Epithelial cell of esophagus (primary cell): ENCODE results near the gene NOL8.

Experiments used
- DNase-seq: peaks from one replicate; pipeline ENCODE4 v3.0.0; 2010; ENCODE audit warnings: low read depth
- H3K4me3 ChIP-seq: 2 replicates; pipeline ENCODE4 v1.5.1; 2011; ENCODE audit warnings: mild to moderate bottlenecking, low read length, control low read depth
- TF ChIP-seq, protein P1 (sequence below): IDR thresholded peaks from 2 replicates; pipeline ENCODE4 v1.5.1; 2011; ENCODE audit warnings: low read depth, mild to moderate bottlenecking, low read length, control low read depth, inconsistent platforms; ENCODE audit not compliant: insufficient read depth; ENCODE audit errors: missing control alignments

NOL8 gene

DNA sequence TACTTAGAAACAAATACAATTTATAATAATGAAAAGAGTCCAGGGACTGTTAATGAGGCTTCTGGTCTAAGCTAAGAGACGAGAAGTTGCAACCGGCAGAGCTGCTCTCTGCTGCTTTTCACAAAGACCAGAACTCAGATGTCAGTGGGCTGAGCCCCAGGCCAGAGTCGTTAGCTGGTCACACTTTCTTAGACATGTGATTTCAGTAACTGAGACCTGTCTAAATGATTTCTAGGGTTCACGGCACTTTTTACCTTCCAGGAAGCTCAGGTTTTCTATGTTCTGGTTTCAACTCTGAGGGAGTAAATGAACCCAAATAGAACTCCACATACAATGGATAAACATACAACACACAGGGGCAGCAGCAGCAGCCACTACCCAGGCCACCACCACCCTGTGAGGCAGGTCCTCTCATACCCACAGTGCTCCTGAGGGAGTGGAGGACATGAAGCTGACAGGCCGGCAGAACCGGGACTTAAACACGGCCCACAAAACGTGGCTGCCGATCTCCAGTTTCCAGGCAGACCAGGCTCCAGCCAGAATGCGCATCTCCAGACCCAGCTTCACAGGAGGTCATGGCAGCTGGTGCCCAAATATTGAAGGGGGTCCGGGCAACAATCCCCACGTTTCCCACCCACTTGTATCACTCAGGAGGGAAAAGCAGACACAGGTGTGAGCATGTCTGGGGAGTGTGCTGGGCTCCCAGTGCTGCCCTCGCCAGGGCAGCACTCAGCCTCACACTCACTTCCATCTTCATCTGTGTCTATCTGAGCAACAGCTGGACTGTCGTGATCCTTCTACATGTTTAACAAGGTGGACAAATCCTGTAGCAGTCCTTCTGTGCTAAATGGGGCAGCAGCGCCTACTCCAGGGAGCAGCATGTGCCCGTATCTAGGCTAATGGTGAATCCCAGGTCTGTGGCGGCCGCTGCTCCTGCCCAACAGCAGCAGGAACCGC lies 70.5 kb downstream of the NOL8 start:
- DNase-seq, result no peak
- TF ChIP-seq, protein P1, sequence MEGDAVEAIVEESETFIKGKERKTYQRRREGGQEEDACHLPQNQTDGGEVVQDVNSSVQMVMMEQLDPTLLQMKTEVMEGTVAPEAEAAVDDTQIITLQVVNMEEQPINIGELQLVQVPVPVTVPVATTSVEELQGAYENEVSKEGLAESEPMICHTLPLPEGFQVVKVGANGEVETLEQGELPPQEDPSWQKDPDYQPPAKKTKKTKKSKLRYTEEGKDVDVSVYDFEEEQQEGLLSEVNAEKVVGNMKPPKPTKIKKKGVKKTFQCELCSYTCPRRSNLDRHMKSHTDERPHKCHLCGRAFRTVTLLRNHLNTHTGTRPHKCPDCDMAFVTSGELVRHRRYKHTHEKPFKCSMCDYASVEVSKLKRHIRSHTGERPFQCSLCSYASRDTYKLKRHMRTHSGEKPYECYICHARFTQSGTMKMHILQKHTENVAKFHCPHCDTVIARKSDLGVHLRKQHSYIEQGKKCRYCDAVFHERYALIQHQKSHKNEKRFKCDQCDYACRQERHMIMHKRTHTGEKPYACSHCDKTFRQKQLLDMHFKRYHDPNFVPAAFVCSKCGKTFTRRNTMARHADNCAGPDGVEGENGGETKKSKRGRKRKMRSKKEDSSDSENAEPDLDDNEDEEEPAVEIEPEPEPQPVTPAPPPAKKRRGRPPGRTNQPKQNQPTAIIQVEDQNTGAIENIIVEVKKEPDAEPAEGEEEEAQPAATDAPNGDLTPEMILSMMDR, result no peak
- H3K4me3 ChIP-seq, result no peak overlapping the region

DNA sequence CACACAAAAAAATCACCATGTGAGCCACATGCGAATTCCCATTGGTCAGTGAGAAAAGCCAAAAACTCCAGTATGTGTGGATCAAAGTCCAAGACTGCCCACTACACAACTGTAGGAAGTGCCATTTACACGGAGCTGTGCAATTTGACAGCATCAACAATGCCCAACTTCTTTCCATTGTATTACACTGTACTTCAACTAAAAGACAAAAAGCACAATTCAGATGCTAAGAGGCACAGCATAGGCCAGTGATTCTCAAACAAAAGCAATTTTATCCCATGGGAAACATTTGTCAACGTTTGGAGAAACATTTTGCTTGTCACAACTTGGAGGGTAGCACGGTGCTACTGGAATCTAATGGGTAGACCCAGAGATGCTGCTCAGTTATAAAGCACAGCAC lies 71.5 kb downstream of the NOL8 start:
- H3K4me3 ChIP-seq, result no peak overlapping the region
- TF ChIP-seq, protein P1, result no peak
- DNase-seq, result no peak

DNA sequence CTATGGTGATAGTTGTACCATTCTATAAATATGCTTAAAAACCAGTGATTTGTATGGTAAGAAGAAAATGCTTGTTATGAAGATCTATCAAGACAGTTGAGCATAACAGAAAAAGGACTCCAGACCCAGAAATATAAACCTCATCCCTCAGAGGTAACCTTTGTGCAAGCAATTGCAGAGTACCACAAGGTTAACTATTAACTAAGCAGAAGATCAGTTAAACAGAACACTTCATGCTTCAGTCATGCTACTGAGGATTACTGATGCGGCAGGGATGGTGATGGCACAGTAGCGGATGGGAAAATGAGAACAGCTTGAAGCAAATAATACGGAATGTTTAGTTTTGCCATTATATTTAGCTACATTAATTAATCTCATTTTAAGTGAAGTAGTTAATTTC lies 77.2 kb downstream of the NOL8 start:
- no peak overlapping the region for H3K4me3 ChIP-seq
- TF ChIP-seq, protein P1, result no peak
- no peak for DNase-seq
